BJ (cell line): Measurements from ENCODE around the gene ARID1A. TPM values are rescaled to one million over a fixed set of nuclear protein-coding genes. Genes with fewer than 3 reads are reported as not detected.

ENCODE experiments used
- CTCF ChIA-PET: fragments of 350-600 bp; formaldehyde crosslinking; extraction: SDS; loops from one replicate; lab custom pipeline; 2021; ENCODE audit warnings: antibody characterized with exemption, inconsistent platforms; lab: Yijun Ruan, JAX
- POLR2A ChIA-PET: fragments of 300-600 bp; sonication (Branson Sonifier 250); formaldehyde crosslinking; extraction: SDS; loops from one replicate; lab custom pipeline; 2021; ENCODE audit warnings: antibody characterized with exemption; lab: Charles Lee
- DNase-seq: peaks from one replicate; pipeline ENCODE4 v3.0.0-alpha.2; 2011; ENCODE audit warnings: low read depth
- H3K27me3 ChIP-seq: 2 replicates; pipeline ENCODE4 v1.6.0; 2011; ENCODE audit warnings: low read length; ENCODE audit not compliant: control insufficient read depth, insufficient read depth
- H3K36me3 ChIP-seq: 2 replicates; pipeline ENCODE4 v1.5.1; 2011; ENCODE audit warnings: low read length; ENCODE audit not compliant: control insufficient read depth, insufficient read depth
- H3K4me3 ChIP-seq: 2 replicates; pipeline ENCODE4 v1.5.1; 2011; ENCODE audit warnings: low read depth, mild to moderate bottlenecking, control low read depth, low read length
- polyA plus RNA-seq: library from polyadenylated mRNA; depleted of rRNA; stranded (reverse); fragments of >200 nt; gene quantifications from 2 replicates; pipeline ENCODE4 v1.2.3, GENCODE V29; 2011
- TF ChIP-seq, protein P1 (sequence below): IDR thresholded peaks from 2 replicates; pipeline ENCODE4 v1.5.1; 2011; ENCODE audit warnings: low read depth, mild to moderate bottlenecking, control low read depth, inconsistent platforms, low read length, moderate library complexity; ENCODE audit not compliant: insufficient read depth

The ARID1A gene
- polyA plus RNA-seq, 1 experiment = 16.0 TPM

DNA sequence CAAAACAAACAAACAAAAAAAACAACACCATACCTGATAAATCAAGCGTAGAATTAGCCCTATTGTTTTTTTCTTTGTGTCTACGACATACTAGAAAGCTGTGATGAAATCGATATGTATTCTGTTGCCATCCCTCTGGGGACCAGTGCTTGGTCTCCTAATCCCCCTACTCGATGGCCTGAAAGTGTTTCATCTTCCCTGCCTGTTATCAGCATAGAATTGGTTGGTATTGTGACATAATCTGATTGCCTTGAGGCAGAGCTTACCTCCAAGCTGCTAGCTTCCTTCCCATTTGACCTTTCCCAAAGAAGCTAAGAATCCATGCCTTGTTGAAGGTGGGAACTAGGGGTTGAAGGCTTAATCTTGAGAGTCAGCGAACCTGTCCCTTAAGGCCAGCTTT is 51.2 kb downstream of the ARID1A start:
- CTCF ChIA-PET = interaction anchor here (0.7 to 1.4 kb wide), 5 partner anchors 12 to 145 kb away, joined by 3 to 6 read pairs (median 4); no protein-coding TSS in a partner anchor
- no peak for DNase-seq
- Histone ChIP-seq H3K27me3 (no peaks in the 10 kb centered on the region), H3K4me3 (no peak overlapping the region), H3K36me3 (peaks cover 9% of the 10 kb centered on the region)
- POLR2A ChIA-PET = no interaction called here
- TF ChIP-seq, protein P1, sequence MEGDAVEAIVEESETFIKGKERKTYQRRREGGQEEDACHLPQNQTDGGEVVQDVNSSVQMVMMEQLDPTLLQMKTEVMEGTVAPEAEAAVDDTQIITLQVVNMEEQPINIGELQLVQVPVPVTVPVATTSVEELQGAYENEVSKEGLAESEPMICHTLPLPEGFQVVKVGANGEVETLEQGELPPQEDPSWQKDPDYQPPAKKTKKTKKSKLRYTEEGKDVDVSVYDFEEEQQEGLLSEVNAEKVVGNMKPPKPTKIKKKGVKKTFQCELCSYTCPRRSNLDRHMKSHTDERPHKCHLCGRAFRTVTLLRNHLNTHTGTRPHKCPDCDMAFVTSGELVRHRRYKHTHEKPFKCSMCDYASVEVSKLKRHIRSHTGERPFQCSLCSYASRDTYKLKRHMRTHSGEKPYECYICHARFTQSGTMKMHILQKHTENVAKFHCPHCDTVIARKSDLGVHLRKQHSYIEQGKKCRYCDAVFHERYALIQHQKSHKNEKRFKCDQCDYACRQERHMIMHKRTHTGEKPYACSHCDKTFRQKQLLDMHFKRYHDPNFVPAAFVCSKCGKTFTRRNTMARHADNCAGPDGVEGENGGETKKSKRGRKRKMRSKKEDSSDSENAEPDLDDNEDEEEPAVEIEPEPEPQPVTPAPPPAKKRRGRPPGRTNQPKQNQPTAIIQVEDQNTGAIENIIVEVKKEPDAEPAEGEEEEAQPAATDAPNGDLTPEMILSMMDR = no peak

DNA sequence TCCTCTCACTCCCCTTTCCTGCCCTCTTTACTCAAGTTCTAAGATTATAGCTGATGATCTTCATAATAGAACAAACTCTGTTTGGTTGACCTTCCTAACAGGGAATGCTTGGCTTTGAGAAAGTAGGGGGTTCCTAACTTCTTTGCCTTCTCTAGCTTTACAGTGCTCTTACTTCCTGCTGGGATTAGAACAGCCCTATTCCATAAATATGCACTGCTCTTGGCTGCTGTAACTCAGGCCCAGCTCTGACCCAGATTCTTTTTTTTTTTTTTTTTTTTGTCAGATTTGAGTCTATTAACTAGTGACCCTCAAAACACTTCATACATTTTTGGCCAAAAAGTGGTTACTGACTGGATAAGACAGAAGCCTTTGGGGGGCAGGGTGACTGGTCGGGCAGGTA is 52.5 kb downstream of the ARID1A start:
- CTCF ChIA-PET = interaction anchor here (0.6 to 1.3 kb wide), 3 partner anchors 11 to 146 kb away, joined by 3 to 5 read pairs (median 3); no protein-coding TSS in a partner anchor
- POLR2A ChIA-PET = no interaction called here
- no peak for DNase-seq
- TF ChIP-seq, protein P1 = no peak
- no peaks in the 10 kb centered on the region for H3K27me3 ChIP-seq
- H3K4me3 ChIP-seq = no peak overlapping the region
- peaks cover 7% of the 10 kb centered on the region for H3K36me3 ChIP-seq

DNA sequence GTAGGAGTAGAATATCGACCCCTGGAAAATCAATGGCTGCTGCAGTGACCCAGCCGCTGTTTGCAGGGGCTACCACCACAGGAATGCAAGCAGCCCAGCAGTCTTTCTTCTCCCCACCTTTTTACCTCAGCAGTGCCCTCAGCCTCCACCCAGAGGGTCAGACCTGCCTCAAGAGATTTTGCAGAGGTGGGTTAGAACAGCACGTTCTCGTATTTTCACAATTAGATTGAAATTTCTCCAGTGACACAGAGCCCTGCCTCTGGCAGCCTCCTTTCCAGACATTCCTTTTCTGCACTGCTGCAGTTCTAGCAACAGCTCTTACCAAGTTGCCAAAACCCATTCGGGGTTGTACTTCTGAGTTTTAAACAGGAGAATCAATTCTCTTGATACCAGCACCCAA is 53.6 kb downstream of the ARID1A start:
- POLR2A ChIA-PET = no interaction called here
- Histone ChIP-seq H3K27me3 (no peaks in the 10 kb centered on the region), H3K36me3 (peaks cover 8% of the 10 kb centered on the region), H3K4me3 (no peak overlapping the region)
- no peak for DNase-seq
- TF ChIP-seq, protein P1 = no peak
- CTCF ChIA-PET = interaction anchor here (0.7 kb wide), 1 partner anchor 12 kb away, joined by 3 read pairs; no protein-coding TSS in a partner anchor

GRCh38 chr1:26750428-26750827 is 54.6 kb downstream of the ARID1A start:
- no peak for DNase-seq
- ChIA-PET CTCF (interaction anchor here (0.7 kb wide), 1 partner anchor 11 kb away, joined by 4 read pairs; no protein-coding TSS in a partner anchor), POLR2A (no interaction called here)
- H3K36me3 ChIP-seq = peaks cover 10% of the 10 kb centered on the region
- no peaks in the 10 kb centered on the region for H3K27me3 ChIP-seq
- no peak overlapping the region for H3K4me3 ChIP-seq
- TF ChIP-seq, protein P1 = no peak

DNA sequence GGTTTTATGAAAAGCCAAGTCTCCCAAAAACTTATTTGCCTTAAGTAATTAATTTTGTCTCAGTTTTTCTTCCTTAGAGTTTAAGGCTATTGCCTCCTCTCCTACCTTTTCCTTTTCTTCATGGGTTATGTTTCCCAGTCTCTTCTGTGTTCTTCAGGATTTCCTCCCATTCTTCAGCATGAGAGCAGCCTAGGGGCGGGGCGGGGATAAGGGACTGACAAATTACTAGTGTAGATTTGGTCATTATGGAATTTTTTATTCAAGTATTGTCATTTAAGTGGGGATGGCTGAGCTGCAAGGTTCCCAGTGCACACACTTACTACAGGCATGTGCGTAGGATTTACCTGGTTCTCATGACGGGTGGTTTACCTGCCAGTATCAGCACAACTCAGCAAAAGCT is 56.7 kb downstream of the ARID1A start:
- CTCF ChIA-PET = no interaction called here

More for the DNA sequence above, 56.7 kb downstream of the ARID1A start:
- H3K4me3 ChIP-seq = no peak overlapping the region
- TF ChIP-seq, protein P1 = no peak
- POLR2A ChIA-PET = no interaction called here
- DNase-seq = no peak
- peaks cover 8% of the 10 kb centered on the region for H3K36me3 ChIP-seq
- no peaks in the 10 kb centered on the region for H3K27me3 ChIP-seq
